ENCODE measurements around the gene GRK4.
"Not testable (repeated sequence)": the region's sequence is repeated elsewhere in the genome, so short reads cannot be mapped to it uniquely, and the experiment has no call there.

Gene GRK4

GRCh38 chr4:2942037-2942531 is 21.3 kb upstream of the GRK4 start:
- DNase-seq: no peak

- DNase-seq: peak; percentile 53
Measured at GRCh38 chr4:2942532-2943363, 20.6 kb upstream of the GRK4 start.

- no peak for DNase-seq
Measured at GRCh38 chr4:2943364-2944090, 19.8 kb upstream of the GRK4 start.

- no peak for DNase-seq
Measured at GRCh38 chr4:2944091-2944482, 19.3 kb upstream of the GRK4 start.

- DNase-seq: no peak
Measured at GRCh38 chr4:2944586-2945526, 18.5 kb upstream of the GRK4 start.

- DNase-seq: not testable (repeated sequence)
Measured at GRCh38 chr4:2945619-2946604, 17.5 kb upstream of the GRK4 start.

GRCh38 chr4:2946812-2947600 is 16.4 kb upstream of the GRK4 start:
- no peak for DNase-seq

GRCh38 chr4:2947926-2948325 is 15.4 kb upstream of the GRK4 start:
- DNase-seq: no peak

GRCh38 chr4:2948895-2949781 is 14.2 kb upstream of the GRK4 start:
- DNase-seq: no peak

GRCh38 chr4:2949782-2950125 is 13.6 kb upstream of the GRK4 start:
- DNase-seq: no peak

GRCh38 chr4:2950221-2950989 is 13.0 kb upstream of the GRK4 start:
- no peak for DNase-seq

- DNase-seq: no peak
Measured at GRCh38 chr4:2953496-2953895, 9.9 kb upstream of the GRK4 start.

GRCh38 chr4:2954358-2955185 is 8.8 kb upstream of the GRK4 start:
- DNase-seq: no peak

- not testable (repeated sequence) for DNase-seq
Measured at GRCh38 chr4:2955186-2956044, 8.0 kb upstream of the GRK4 start.

GRCh38 chr4:2958446-2958845 is 4.9 kb upstream of the GRK4 start:
- peak; percentile 76 for DNase-seq

GRCh38 chr4:2960450-2960849 is 2.9 kb upstream of the GRK4 start:
- DNase-seq: not testable (repeated sequence)

- DNase-seq: peak; percentile 77
Measured at GRCh38 chr4:2961421-2961810, 2.0 kb upstream of the GRK4 start.
